GM19351 (cell line): ENCODE results near the gene CPT1A.
"Not testable (repeated sequence)": the region's sequence is repeated elsewhere in the genome, so short reads cannot be mapped to it uniquely, and the experiment has no call there.

ENCODE experiments used
- ATAC-seq: cut with Tn5 transposase; IDR thresholded peaks from one replicate; pipeline ENCODE4 v1.9.1; 2021; ENCODE audit warnings: mild to moderate bottlenecking, moderate library complexity; ENCODE audit not compliant: unreplicated experiment

The CPT1A gene

GRCh38 chr11:68841718-68842426, at the start of gene CPT1A:
Gene CPT1A, minus strand, starts transcription at chr11:68841916. Its CDS starts 26,442 bp downstream, at chr11:68815474.
- no peak for ATAC-seq

DNA sequence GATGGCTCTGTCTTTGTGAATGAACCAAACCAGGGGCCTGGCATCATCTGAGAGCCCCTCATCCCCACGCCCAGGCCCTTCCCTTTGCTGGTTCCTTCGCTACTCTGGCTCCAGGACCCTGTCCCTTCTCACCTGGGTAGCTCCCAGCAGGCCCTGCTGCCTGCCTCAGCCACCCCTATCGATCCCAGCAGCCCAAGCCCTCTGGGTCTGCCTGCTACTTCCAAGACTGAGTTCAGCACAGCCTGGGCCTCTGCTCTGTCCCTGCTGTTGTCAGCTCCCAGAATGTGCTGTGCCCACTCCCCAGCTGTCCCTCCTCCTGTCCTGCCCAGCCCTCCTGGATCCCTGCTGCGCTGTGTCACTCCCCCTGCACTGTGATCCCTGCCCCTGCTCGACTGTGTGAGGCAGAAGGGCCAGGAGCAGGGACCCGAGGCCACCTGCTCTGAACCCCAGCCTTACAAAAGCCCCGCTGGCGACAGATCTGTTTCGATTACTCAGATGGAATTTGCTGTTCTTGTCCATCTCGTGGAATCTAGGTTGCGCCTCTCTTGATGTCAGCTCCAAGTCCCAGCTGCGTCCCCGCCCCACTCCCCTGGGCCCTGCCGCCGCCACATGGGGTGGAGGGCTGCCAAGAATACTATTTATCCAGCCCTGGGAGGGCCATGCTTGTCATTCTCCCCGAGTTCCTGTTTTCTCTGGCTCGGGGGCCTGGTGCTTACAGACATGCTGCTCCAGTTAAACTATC, 48.9 kb upstream of the CPT1A start:
- no peak for ATAC-seq

GRCh38 chr11:68889948-68890446, 48.3 kb upstream of the CPT1A start:
- ATAC-seq = no peak

DNA sequence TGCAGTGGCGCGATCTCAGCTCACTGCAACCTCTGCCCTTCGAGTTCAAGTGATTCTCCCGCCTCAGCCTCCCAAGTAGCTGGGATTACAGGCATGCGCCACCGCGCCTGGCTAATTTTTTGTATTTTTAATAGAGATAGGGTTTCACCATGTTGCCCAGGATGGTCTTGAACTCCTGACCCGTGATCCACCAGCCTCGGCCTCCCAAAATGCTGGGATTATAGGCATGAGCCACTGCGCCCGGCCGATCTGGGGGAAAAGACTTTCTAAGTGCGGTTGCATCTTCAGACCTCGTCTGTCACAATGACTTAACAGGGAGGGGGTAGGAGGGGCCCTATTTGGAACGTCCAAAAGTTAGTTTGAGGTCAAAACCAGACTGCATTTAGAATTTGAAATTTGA, 43.1 kb upstream of the CPT1A start:
- not testable (repeated sequence) for ATAC-seq

- no peak for ATAC-seq
These were observed 40.7 kb upstream of the CPT1A start for GRCh38 chr11:68882391-68882790.

- no peak for ATAC-seq
These were observed 39.6 kb upstream of the CPT1A start for GRCh38 chr11:68881320-68881719.

- no peak for ATAC-seq
These were observed 39.1 kb upstream of the CPT1A start for GRCh38 chr11:68880851-68881250.

DNA sequence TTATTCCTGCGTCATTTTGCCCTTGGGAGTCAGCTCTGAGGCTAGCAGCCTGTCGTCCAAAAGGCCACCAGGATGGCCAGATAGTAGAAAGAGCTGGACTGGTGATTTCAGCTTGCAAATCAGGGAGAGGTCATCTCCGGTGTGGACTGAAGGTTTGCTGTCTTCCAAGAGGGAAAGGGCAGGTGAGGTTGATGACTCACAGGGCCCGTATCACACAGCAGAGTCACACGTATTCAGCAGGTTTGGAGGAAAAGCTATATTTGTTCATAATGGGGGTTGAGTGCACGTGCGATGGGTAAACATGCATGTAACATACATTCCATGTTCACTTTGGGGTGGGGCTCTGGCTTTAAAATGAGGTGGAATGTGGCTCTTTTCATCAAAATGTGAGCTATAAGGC, 36.3 kb upstream of the CPT1A start:
- ATAC-seq = no peak

- ATAC-seq = no peak
These were observed 30.7 kb upstream of the CPT1A start for GRCh38 chr11:68872216-68873003.

- ATAC-seq = no peak
These were observed 28.8 kb upstream of the CPT1A start for GRCh38 chr11:68870470-68870869.

GRCh38 chr11:68868221-68868835, 26.6 kb upstream of the CPT1A start:
- no peak for ATAC-seq

GRCh38 chr11:68867066-68867465, 25.4 kb upstream of the CPT1A start:
- no peak for ATAC-seq

DNA sequence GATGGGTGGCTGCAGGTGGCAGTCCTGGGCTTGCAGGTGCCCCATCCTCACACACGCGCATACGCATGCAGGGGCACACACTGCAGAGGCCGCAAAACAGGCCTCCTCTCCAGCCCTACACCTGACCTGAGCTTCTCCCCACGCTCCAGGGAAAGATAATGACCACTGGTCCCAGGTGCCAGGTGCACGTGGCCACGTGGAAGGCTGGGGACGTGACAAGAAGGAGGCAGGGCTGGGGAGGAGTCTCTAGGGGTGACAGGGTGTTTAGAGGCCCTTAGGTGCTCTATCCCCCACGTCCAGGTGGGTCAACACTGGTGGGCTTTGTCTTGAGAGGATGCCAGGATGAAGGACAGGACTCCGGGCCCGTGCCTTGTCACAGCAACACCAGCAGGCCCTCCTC, 23.5 kb upstream of the CPT1A start:
- ATAC-seq = no peak

DNA sequence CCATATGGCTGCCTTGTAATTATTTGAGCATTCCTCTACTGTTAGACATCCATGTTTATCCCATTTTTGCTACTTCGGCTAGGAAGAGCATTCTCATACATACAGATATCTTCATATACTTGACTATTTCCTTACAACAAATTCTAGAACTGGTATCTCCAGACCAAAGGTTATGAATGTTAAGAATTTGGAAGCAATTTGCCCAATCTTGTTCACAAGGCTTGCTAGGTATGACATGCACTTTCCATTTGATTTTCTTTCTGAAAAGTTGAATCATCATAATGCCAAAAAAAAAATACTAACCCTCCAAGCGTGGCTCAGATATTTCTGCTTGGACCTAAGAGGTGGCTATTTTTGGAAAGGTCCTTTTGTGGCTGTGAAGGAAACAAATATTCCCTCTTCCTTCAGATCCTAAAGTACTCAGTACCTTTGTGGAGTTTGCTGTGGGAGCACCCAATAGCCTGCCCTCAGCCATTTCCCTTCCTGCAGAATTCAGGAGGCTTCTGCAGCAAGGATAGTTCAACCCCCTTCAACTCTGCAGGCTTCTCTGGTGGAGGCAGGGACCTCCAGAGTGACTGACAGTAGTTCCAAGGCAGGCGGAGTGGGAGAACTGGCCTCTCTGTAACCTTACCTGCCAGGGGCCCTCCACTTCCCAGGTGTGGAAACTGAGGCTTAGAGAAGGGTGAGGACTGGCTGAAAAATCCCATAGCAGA, 22.0 kb upstream of the CPT1A start:
- no peak for ATAC-seq

GRCh38 chr11:68862421-68862820, 20.7 kb upstream of the CPT1A start:
- no peak for ATAC-seq

DNA sequence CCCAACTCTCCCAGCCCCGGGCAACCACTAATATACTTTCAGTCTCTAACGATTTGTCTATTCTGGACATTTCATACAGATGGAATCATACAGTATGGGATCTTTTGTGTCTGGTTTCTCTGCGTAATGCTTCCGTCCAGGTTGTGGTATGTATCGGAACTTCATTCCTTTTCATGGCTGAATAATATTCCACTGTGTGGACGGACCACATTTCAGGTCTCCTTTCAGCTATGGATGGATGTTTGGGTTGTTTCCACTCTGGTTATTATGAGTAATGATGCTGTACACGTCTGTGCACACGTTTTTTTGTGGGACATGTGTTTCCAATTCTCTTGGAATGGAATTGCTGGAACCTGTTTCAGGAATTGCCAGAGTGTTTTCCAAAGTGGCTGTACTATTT, 17.4 kb upstream of the CPT1A start:
- no peak for ATAC-seq

- no peak for ATAC-seq
These were observed 15.4 kb upstream of the CPT1A start for GRCh38 chr11:68857037-68857586.

DNA sequence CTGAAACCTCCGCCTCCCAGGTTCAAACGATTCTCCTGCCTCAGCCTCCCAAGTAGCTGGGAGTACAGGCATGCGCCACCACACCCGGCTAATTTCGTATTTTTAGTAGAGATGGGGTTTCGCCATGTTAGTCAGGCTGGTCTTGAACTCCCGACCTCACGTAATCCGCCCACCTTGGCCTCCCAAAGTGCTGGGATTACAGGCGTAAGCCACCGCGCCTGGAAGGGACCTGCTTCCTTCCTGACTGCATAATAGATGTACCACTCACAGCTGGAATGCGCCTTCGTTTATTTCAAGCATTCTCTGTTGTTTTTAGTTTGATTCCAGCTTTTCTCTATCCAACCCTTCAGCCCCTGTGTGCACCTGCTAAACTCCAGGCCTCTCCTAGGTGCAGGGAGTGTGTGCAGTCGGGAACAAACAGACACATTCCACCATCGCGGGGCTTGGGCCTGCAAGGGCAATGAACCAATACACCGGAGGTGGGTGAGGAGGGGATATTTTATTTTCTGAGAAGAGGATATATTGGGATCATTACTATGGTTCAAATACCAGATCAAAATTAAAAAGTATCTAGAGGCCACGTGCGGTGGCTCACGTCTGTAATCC, 14.8 kb upstream of the CPT1A start:
- not testable (repeated sequence) for ATAC-seq

- ATAC-seq = no peak
These were observed 13.7 kb upstream of the CPT1A start for GRCh38 chr11:68855205-68855981.
